H54 (cell line): ENCODE data around the gene FBXO22.
"Not testable (repeated sequence)": the region's sequence is repeated elsewhere in the genome, so short reads cannot be mapped to it uniquely, and the experiment has no call there.

ENCODE experiments used
- DNase-seq: peaks from one replicate; pipeline ENCODE4 v3.0.0; 2011; ENCODE audit warnings: low spot score, mixed read lengths; ENCODE audit not compliant: insufficient read length
- FAIRE-seq: peaks from 3 replicates; lab custom pipeline; 2011; peaks lifted over from hg19 to GRCh38; lab: Jason Lieb, UNC
- POLR2A ChIP-seq: IDR thresholded peaks from 2 replicates; pipeline ENCODE4 v1.6.1; 2011; ENCODE audit warnings: low read depth, mild to moderate bottlenecking, low read length

The FBXO22 gene

GRCh38 chr15:75903331-75904239 is at the start of gene FBXO22:
Gene FBXO22, plus strand, starts transcription at chr15:75903878. Its CDS starts 86 bp downstream, at chr15:75903964.
- no peak for FAIRE-seq
- peak; percentile 80 for TF ChIP-seq POLR2A
- peak; percentile 60 for DNase-seq

- FAIRE-seq = no peak
Observed at GRCh38 chr15:75857886-75858285, 45.8 kb upstream of the FBXO22 start.

GRCh38 chr15:75861750-75862402 is 41.8 kb upstream of the FBXO22 start:
- FAIRE-seq = no peak
- no peak for DNase-seq
- no peak for TF ChIP-seq POLR2A

More at GRCh38 chr15:75857886-75858285, 45.8 kb upstream of the FBXO22 start:
- no peak for TF ChIP-seq POLR2A
- no peak for DNase-seq

- FAIRE-seq (no peak), DNase-seq (no peak)
- no peak for TF ChIP-seq POLR2A
Observed at GRCh38 chr15:75862796-75863195, 40.9 kb upstream of the FBXO22 start.

- no peak for DNase-seq
- FAIRE-seq = no peak
- no peak for TF ChIP-seq POLR2A
Observed at GRCh38 chr15:75864213-75865059, 39.2 kb upstream of the FBXO22 start.

- not testable (repeated sequence) for FAIRE-seq, DNase-seq
Observed at GRCh38 chr15:75866045-75866444, 37.6 kb upstream of the FBXO22 start.

- TF ChIP-seq POLR2A = no peak
- DNase-seq = no peak
- no peak for FAIRE-seq
Observed at GRCh38 chr15:75866916-75867315, 36.8 kb upstream of the FBXO22 start.

- FAIRE-seq (no peak), DNase-seq (no peak)
- TF ChIP-seq POLR2A = no peak
Observed at GRCh38 chr15:75867449-75867848, 36.2 kb upstream of the FBXO22 start.

GRCh38 chr15:75868019-75868418 is 35.7 kb upstream of the FBXO22 start:
- no peak for DNase-seq
- TF ChIP-seq POLR2A = no peak
- no peak for FAIRE-seq

GRCh38 chr15:75869446-75869845 is 34.2 kb upstream of the FBXO22 start:
- FAIRE-seq = no peak
- DNase-seq = no peak
- TF ChIP-seq POLR2A = no peak

GRCh38 chr15:75871589-75871988 is 32.1 kb upstream of the FBXO22 start:
- not testable (repeated sequence) for FAIRE-seq, DNase-seq

- DNase-seq (no peak), FAIRE-seq (no peak)
- TF ChIP-seq POLR2A = no peak
Observed at GRCh38 chr15:75872403-75872990, 31.2 kb upstream of the FBXO22 start.

- TF ChIP-seq POLR2A = no peak
- DNase-seq (no peak), FAIRE-seq (peak; percentile 68)
Observed at GRCh38 chr15:75884041-75884440, 19.6 kb upstream of the FBXO22 start.
